ENCODE results near the gene BOD1. TPM values are rescaled to one million over a fixed set of nuclear protein-coding genes. Genes with fewer than 3 reads are reported as not detected.
A peak's percentile ranks its signal among the peaks of the same experiment; 100 is the strongest.

The BOD1 gene
- total RNA-seq = 40.9 TPM
- long read RNA-seq, transcript BOD1-202 (4 exons, 1,562 nt) = major isoform, 23 of 34 reads
- long read RNA-seq, partial matches to known transcripts = 0 of 34 reads
- long read RNA-seq, other reads (novel, unspliced or antisense) = 7 of 34 reads

GRCh38 chr5:173616577-173617118 lies at the start of gene BOD1:
TSS of gene BOD1 (minus strand) at chr5:173616650. CDS start at chr5:173616436, 214 bp downstream.
- peaks cover 37% of the 10 kb centered on the region for H3K4me1 ChIP-seq
- peak within 1 kb of the TSS; percentile 94 for H3K4me3 ChIP-seq
- TF ChIP-seq CTCF (IDR thresholded peaks at IDR 0.05) = no peak
- H3K9me3 ChIP-seq = no peaks in the 10 kb centered on the region
- intact Hi-C loops (cut with DNase I) = no loop called here
- no peaks in the 10 kb centered on the region for H3K27me3 ChIP-seq
- peak within 1 kb of the TSS; percentile 94 for H3K27ac ChIP-seq
- peak; percentile 98 for ATAC-seq
- H3K36me3 ChIP-seq = peaks cover 14% of the 10 kb centered on the region
- peak; percentile 97 for DNase-seq

DNA sequence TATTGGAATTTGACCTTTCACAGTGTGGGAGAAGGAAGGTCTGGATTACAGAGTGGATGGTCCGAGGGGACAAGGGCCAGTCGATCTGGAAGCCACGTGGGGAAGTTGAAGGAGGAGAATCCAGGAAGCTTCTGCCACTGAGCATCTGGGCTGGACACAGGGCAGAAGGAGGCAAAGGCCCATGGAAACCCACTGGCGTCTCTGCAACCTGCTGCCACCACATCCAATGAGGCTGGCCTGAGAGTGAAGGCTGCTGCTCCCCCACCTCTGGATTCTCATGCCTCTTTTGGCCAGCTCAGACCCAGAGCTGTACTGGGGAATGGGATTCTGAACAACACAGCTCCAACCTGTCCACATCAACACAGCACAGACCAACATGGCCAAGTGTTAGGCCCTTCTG lies 48.9 kb upstream of the BOD1 start:
- no peaks in the 10 kb centered on the region for H3K9me3 ChIP-seq
- no peaks in the 10 kb centered on the region for H3K36me3 ChIP-seq
- H3K4me1 ChIP-seq = no peaks in the 10 kb centered on the region
- TF ChIP-seq CTCF (IDR thresholded peaks at IDR 0.05) = no peak
- H3K4me3 ChIP-seq = no peak overlapping the region
- DNase-seq (no peak), ATAC-seq (no peak)
- H3K27me3 ChIP-seq = no peaks in the 10 kb centered on the region
- H3K27ac ChIP-seq = no peak overlapping the region
- intact Hi-C loops (cut with DNase I) = no loop called here

DNA sequence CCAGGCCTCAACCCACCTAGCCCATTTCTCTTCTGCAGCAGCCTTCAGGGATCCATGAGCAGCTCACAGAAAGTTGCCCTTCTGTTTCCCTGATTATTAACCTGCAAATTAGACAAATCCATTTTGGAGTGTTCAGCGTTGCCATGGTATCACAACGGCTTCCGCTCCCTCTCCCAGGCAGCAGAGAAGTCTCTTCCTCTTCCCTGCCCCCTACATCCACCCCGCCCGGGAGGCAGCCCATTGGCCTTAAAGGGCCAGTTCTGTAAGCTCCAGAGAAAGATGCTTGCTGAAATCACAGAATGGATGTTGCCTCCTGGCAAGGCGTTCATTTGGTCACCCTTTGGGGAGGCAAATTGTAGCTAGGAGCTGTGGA lies 47.7 kb upstream of the BOD1 start:
- no peak for TF ChIP-seq CTCF (IDR thresholded peaks at IDR 0.05)
- ATAC-seq (peak; percentile 85), DNase-seq (peak; percentile 74)
- Histone ChIP-seq H3K9me3 (no peaks in the 10 kb centered on the region), H3K4me3 (no peak overlapping the region), H3K36me3 (no peaks in the 10 kb centered on the region), H3K4me1 (no peaks in the 10 kb centered on the region), H3K27me3 (no peaks in the 10 kb centered on the region), H3K27ac (no peak overlapping the region)
- intact Hi-C loops (cut with DNase I) = no loop called here

DNA sequence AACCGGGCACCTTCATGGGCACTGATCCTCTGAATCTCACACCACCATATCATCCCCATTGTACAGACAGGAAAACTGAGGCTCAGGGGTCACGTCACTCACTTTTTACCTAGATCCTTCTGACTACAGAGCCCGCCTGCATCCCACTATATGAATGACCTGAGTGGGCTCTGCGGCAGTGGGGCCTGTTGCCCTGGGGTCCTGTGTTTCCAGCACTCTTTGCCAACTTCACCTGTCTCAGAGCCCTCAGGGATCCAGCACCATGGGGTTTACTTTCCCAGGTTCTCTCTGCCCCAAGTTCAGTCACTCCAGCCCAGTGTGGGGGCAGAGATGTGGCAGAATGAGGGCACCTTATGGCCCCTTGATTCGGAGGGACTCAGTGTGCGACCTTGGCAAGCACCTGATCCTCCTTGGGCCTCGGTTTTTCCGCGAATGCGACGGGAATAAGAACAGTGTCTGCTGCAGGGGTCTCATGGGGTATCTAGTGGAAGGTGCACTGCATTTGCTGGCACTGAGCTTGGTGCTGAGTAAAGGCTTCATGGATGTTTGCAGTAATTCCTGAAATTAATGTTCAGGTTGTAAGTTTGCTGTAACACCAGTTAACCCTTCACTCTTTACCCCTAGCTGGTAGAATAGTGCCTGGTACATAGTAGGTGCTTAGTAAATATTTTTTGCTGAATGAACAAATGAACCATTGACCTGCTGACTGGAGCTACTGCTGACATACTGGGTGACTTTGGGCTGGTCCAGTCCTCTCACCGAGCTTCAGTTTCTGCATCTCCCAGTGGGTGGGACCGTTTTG lies 47.1 kb upstream of the BOD1 start:
- H3K9me3 ChIP-seq = no peaks in the 10 kb centered on the region
- no peaks in the 10 kb centered on the region for H3K27me3 ChIP-seq
- no peaks in the 10 kb centered on the region for H3K4me1 ChIP-seq
- H3K27ac ChIP-seq = no peak overlapping the region
- intact Hi-C loops (cut with DNase I) = no loop called here
- no peak overlapping the region for H3K4me3 ChIP-seq
- TF ChIP-seq CTCF (IDR thresholded peaks at IDR 0.05) = no peak
- H3K36me3 ChIP-seq = no peaks in the 10 kb centered on the region
- ATAC-seq = no peak
- DNase-seq = no peak

DNA sequence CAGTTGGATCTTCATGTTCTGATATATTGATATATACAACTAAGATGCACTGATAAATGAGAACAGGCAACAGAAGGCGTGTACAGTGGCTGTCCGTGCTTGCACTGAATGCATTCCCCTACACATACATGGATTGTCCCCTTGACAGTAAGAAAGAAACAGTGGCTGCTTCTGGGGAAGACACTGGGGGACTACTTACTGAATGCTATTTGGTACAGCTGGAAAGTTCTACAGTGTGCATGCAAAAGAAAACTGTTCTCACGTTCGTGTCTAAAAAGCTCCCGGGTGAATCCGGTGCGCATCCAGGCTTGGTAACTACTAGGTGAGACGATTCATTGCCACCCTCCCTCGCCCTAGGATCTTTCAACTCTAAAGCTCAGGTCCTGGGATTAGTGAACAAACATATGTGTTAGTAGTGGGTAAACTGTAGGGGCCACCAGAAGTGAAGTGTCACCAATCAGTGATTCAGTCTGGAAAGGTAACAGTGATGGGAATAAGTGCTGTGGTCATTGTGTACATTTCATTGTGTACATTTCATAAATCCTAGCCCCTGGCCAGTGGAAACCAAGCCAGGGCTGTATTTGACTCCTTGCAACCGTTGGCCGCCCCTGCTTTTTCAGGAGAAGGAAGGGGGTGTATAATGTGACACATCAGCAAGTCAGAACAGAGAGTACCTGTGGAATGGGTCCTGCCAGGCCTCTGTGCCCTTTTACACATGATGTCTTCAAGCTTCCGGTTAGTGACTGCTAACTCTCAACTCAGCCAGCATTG lies 46.3 kb upstream of the BOD1 start:
- no peak overlapping the region for H3K4me3 ChIP-seq
- H3K27ac ChIP-seq = no peak overlapping the region
- H3K36me3 ChIP-seq = no peaks in the 10 kb centered on the region
- H3K4me1 ChIP-seq = no peaks in the 10 kb centered on the region
- intact Hi-C loops (cut with DNase I) = no loop called here
- ATAC-seq (no peak), DNase-seq (no peak)
- no peaks in the 10 kb centered on the region for H3K27me3 ChIP-seq
- H3K9me3 ChIP-seq = no peaks in the 10 kb centered on the region
- TF ChIP-seq CTCF (IDR thresholded peaks at IDR 0.05) = no peak
